ENCODE data around the gene DNAH2.

DNA sequence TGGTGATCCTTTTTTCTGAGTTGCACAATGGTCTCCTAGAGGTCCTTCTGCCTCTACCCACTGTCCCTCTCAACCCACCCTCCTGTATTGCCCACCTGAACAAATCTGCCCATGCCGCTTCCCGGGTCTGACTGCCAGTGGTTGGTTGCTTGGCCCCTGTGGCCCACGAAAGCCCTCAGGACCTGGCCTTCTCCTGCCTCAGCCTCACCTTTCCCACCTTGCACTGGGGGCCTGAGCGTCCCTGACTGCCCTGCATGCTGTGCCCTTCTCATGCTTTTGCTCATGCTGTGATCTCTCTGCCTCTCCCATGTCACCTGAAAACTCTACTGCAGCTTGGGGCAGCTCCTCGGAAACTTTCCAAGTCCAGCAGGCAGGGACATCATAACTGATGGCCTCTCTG is 102.7 kb downstream of the DNAH2 start:
- TF ChIP-seq POLR2AphosphoS2 (conservative IDR thresholded peaks at IDR 0.05; ENCODE audit: low read length) (no peak), MAFK (IDR thresholded peaks at IDR 0.05; ENCODE audit: partially characterized antibody) (no peak), RNF2 (IDR thresholded peaks at IDR 0.05; ENCODE audit: borderline replicate concordance, low read depth) (no peak), CEBPB (IDR thresholded peaks at IDR 0.05) (no peak)
- TF ChIP-seq, protein P1, sequence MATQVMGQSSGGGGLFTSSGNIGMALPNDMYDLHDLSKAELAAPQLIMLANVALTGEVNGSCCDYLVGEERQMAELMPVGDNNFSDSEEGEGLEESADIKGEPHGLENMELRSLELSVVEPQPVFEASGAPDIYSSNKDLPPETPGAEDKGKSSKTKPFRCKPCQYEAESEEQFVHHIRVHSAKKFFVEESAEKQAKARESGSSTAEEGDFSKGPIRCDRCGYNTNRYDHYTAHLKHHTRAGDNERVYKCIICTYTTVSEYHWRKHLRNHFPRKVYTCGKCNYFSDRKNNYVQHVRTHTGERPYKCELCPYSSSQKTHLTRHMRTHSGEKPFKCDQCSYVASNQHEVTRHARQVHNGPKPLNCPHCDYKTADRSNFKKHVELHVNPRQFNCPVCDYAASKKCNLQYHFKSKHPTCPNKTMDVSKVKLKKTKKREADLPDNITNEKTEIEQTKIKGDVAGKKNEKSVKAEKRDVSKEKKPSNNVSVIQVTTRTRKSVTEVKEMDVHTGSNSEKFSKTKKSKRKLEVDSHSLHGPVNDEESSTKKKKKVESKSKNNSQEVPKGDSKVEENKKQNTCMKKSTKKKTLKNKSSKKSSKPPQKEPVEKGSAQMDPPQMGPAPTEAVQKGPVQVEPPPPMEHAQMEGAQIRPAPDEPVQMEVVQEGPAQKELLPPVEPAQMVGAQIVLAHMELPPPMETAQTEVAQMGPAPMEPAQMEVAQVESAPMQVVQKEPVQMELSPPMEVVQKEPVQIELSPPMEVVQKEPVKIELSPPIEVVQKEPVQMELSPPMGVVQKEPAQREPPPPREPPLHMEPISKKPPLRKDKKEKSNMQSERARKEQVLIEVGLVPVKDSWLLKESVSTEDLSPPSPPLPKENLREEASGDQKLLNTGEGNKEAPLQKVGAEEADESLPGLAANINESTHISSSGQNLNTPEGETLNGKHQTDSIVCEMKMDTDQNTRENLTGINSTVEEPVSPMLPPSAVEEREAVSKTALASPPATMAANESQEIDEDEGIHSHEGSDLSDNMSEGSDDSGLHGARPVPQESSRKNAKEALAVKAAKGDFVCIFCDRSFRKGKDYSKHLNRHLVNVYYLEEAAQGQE (IDR thresholded peaks at IDR 0.05): no peak
- TF ChIP-seq, protein P2, sequence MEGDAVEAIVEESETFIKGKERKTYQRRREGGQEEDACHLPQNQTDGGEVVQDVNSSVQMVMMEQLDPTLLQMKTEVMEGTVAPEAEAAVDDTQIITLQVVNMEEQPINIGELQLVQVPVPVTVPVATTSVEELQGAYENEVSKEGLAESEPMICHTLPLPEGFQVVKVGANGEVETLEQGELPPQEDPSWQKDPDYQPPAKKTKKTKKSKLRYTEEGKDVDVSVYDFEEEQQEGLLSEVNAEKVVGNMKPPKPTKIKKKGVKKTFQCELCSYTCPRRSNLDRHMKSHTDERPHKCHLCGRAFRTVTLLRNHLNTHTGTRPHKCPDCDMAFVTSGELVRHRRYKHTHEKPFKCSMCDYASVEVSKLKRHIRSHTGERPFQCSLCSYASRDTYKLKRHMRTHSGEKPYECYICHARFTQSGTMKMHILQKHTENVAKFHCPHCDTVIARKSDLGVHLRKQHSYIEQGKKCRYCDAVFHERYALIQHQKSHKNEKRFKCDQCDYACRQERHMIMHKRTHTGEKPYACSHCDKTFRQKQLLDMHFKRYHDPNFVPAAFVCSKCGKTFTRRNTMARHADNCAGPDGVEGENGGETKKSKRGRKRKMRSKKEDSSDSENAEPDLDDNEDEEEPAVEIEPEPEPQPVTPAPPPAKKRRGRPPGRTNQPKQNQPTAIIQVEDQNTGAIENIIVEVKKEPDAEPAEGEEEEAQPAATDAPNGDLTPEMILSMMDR (IDR thresholded peaks at IDR 0.05): no peak

Data from A549 (cell line).